ENCODE data around the gene SH2D3A.
"Not testable (repeated sequence)": the region's sequence is repeated elsewhere in the genome, so short reads cannot be mapped to it uniquely, and the experiment has no call there.

SH2D3A gene

DNA sequence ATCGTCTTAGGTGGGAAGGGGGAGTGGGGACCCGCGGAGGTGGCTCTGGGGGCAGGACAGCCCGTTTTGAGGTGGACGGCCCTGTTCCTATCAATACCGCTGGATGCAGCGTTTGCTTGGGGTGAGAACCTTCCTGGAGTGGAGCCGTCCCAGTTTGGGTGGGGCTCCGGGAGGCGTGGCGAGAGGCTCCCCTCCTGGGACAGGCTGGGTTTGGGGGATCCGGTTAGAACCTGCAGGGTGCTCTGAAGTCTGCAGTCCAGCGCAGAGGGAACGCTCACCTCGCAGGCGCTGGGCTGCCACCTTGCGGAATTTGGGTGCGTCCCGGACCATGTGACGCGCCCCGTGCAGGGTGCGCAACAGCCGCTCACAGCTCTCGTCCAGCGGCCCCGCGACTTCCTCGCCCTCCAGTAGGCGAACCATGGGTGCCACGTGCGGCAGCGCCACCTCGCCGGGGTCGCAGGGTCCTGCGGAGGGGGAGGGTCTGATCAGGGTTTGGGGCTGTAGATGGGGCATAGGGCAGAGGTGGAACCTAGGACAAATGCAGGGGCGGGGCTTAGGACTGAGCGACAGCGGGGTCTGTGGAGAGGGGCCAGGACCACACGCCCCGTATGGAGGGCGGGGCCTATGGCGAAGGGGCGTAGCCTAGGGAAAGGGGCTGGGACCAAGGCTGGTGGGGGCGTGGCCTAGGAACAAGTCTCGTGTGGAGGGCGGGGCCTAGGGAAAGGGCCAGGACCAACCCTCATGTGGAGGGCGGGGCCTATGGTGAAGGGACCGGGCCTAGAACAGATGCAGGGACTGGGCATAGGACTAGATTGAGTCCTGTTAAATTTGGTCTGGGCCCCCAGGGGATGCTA is 13.8 kb downstream of the SH2D3A start:
- no peak for DNase-seq (ENCODE audit: low read depth)
- TF ChIP-seq, protein P1, sequence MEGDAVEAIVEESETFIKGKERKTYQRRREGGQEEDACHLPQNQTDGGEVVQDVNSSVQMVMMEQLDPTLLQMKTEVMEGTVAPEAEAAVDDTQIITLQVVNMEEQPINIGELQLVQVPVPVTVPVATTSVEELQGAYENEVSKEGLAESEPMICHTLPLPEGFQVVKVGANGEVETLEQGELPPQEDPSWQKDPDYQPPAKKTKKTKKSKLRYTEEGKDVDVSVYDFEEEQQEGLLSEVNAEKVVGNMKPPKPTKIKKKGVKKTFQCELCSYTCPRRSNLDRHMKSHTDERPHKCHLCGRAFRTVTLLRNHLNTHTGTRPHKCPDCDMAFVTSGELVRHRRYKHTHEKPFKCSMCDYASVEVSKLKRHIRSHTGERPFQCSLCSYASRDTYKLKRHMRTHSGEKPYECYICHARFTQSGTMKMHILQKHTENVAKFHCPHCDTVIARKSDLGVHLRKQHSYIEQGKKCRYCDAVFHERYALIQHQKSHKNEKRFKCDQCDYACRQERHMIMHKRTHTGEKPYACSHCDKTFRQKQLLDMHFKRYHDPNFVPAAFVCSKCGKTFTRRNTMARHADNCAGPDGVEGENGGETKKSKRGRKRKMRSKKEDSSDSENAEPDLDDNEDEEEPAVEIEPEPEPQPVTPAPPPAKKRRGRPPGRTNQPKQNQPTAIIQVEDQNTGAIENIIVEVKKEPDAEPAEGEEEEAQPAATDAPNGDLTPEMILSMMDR (IDR thresholded peaks at IDR 0.05; ENCODE audit: control insufficient read depth, insufficient read depth, low read depth, low read length, missing control alignments): peak; percentile 40
- peak overlapping the region; percentile 35 for H3K4me3 ChIP-seq (ENCODE audit: control insufficient read depth, low read depth, low read length)

DNA sequence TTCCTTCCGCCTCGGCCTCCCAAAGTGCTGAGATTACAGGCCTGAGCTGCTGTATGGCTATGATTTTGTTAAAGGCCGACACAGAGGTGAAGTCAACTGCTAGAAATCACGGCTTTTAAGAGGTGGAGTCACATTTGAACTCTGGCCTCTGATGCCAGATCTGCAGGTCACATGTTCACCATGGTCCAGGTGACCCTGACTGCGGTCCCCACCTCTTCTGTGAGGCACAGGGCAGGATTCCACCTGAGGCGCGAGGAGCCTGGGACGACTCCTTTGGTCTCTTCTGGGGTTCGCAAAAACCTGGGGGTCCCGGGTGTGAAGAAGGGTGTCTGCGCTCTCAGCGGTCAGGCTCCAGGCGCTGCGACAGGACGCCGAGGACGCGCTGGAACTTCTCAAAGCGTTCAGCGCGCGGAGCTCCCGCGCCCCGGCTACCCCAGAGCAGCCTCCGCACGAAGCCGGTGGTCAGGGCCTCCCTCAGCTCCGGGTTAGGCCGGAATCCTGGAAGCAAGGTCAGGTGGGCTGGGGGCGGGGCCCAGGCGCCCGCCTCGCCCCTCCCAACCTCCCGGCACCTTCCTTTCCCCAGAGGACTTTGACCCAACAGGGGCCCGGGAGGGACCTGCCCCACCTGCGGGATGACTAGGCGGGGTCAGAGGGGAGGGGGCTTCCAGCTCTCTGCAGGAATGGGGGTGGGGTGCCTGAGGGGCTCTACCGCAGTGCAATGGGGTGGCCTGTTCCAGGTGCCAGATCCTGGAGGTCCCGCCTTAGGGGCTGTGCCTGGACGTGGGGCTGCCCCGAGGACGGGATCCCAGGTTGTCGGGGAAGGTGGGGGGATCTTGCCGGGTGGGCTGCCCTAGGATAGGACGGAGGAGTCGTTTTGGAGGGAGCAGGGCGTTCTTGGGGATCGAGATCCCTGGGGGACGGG is 14.7 kb downstream of the SH2D3A start:
- DNase-seq (ENCODE audit: low read depth): no peak
- TF ChIP-seq, protein P1 (IDR thresholded peaks at IDR 0.05; ENCODE audit: control insufficient read depth, insufficient read depth, low read depth, low read length, missing control alignments): no peak
- peak overlapping the region; percentile 35; the same call in 1 of the 2 replicates for H3K4me3 ChIP-seq (ENCODE audit: control insufficient read depth, low read depth, low read length)

DNA sequence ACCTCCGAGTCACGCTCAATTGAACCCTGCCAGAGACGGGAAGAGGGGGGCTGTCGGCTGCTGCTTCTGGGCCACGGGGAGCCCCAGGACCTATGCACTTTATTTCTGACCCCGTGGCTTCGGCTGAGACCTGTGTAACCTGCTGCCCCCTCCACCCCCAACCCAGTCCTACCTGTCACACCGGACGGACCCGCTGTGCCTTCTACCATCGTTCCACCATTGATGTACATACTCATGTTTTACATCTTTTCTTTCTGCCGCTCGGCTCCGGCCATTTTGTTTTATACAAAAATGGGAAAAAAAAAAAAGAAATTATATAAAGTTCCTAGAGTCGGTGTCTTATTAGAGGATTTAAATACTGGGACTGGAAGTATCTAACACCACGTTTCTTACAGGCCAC is 16.0 kb downstream of the SH2D3A start:
- DNase-seq (ENCODE audit: low read depth): no peak
- H3K4me3 ChIP-seq (ENCODE audit: control insufficient read depth, low read depth, low read length): no peak overlapping the region
- TF ChIP-seq, protein P1 (IDR thresholded peaks at IDR 0.05; ENCODE audit: control insufficient read depth, insufficient read depth, low read depth, low read length, missing control alignments): no peak

DNA sequence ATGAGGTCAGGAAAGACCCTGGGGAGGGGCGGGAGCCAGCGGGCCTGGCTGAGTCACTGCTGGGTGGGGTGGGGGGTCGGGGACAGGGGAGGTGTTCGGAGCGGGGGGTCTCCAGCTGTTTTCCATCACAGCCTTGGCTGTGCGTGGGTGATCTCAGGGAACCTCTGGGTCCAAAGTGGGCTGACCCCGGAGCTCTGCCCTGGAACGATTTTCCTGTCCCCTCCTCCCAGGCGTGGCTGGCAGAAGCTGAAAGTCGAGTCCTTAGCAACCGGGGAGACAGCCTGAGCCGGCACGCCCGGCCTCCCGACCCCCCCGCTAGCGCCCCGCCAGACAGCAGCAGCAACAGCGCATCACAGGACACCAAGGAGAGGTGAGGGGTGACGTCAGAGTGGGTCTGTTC is 17.2 kb downstream of the SH2D3A start:
- no peak overlapping the region for H3K4me3 ChIP-seq (ENCODE audit: control insufficient read depth, low read depth, low read length)
- no peak for DNase-seq (ENCODE audit: low read depth)
- TF ChIP-seq, protein P1 (IDR thresholded peaks at IDR 0.05; ENCODE audit: control insufficient read depth, insufficient read depth, low read depth, low read length, missing control alignments): no peak

DNA sequence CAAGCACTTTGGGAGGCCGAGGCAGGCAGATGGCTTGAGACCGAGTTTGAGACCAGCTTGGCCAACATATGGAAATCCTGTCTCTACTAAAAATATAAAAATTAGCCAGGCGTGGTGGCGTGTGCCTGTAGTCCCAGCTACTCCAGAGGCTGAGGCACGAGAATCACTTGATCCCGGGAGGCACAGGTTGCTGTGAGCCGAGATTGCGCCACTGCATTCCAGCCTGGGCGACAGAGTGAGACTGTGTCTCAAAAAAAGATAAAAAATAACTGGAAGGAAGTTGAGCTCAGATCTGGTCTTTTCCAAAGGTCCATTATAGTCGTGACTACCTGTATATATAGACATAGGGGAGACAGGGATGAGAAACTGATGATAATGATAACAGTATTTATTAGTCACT is 18.7 kb downstream of the SH2D3A start:
- H3K4me3 ChIP-seq (ENCODE audit: control insufficient read depth, low read depth, low read length); DNase-seq (ENCODE audit: low read depth): not testable (repeated sequence)

DNA sequence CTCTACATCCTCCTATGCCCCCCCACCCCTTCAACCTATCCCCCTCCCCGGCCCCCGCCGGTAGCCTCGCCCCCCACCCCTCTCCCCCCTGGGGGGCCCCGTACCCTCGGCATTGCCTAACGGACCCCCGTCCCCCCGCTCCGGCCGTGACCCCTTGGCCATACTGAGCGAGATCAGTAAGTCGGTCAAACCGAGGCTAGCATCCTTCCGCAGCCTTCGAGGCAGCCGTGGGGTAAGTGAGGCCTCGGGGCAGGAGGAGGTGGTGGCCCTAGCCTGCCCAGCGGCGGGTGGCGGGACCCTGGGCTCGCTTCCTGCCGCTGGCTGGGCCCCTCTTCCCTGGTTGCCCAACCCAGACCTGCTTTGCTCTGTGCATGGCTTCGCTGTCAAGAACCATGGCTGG is 21.3 kb downstream of the SH2D3A start:
- no peak for DNase-seq (ENCODE audit: low read depth)
- no peak overlapping the region for H3K4me3 ChIP-seq (ENCODE audit: control insufficient read depth, low read depth, low read length)
- TF ChIP-seq, protein P1 (IDR thresholded peaks at IDR 0.05; ENCODE audit: control insufficient read depth, insufficient read depth, low read depth, low read length, missing control alignments): no peak
